HepG2 (cell line): ENCODE data around the gene NUDCD2. TPM values are rescaled to one million over a fixed set of nuclear protein-coding genes. Genes with fewer than 3 reads are reported as not detected.

Experiments
- ASH2L ChIP-seq: fragments of 300-600, 200-600 bp; sonication (generic); IDR thresholded peaks from 2 replicates; pipeline ENCODE4 v1.7.0; 2017; ENCODE audit warnings: low read depth, mild to moderate bottlenecking, moderate library complexity, mixed read lengths, low read length; ENCODE audit not compliant: insufficient read length
- CBX2 ChIP-seq, 2 experiments: fragments of 200-600 bp in 1 of 2; sonication (generic); formaldehyde crosslinking in 1 of 2; IDR thresholded peaks; 2 replicates each; pipeline versions ENCODE4 v1.7.0 to v1.8.1; 2018 to 2022; ENCODE audit warnings: low read depth in 2 of 2, low read length in 1 of 2, mild to moderate bottlenecking in 1 of 2, missing genetic modification reagents in 1 of 2
- HOMEZ ChIP-seq: IDR thresholded peaks from 2 replicates; pipeline ENCODE4 v1.6.1; 2016; ENCODE audit warnings: low read depth
- IRF1 ChIP-seq: sonication (generic); formaldehyde crosslinking; IDR thresholded peaks from 2 replicates; pipeline ENCODE4 v1.4.0; 2020; ENCODE audit warnings: low read depth, mild to moderate bottlenecking, missing genetic modification reagents
- KDM5B ChIP-seq: sonication (generic); formaldehyde crosslinking; IDR thresholded peaks from 2 replicates; pipeline ENCODE4 v1.4.0; 2020; ENCODE audit warnings: missing genetic modification reagents, mild to moderate bottlenecking, borderline replicate concordance
- MEIS1 ChIP-seq: sonication (generic); formaldehyde crosslinking; IDR thresholded peaks from 2 replicates; pipeline ENCODE4 v1.9.0; 2021; ENCODE audit warnings: mild to moderate bottlenecking, missing genetic modification reagents, moderate library complexity, borderline replicate concordance
- NRL ChIP-seq: sonication (generic); formaldehyde crosslinking; IDR thresholded peaks from 2 replicates; pipeline ENCODE4 v1.5.0; 2020; ENCODE audit warnings: missing genetic modification reagents, mild to moderate bottlenecking, moderate library complexity, borderline replicate concordance
- RORA ChIP-seq: sonication (generic); formaldehyde crosslinking; IDR thresholded peaks from 2 replicates; pipeline ENCODE4 v1.5.0; 2020; ENCODE audit warnings: mild to moderate bottlenecking, missing genetic modification reagents, moderate library complexity
- SAP130 ChIP-seq: IDR thresholded peaks from 2 replicates; pipeline ENCODE4 v1.6.1; 2016; ENCODE audit warnings: low read depth
- SCMH1 ChIP-seq: sonication (generic); formaldehyde crosslinking; IDR thresholded peaks from 2 replicates; pipeline ENCODE4 v1.9.0; 2021; ENCODE audit warnings: missing genetic modification reagents, mild to moderate bottlenecking, borderline replicate concordance
- SMAD3 ChIP-seq: sonication (generic); formaldehyde crosslinking; IDR thresholded peaks from 2 replicates; pipeline ENCODE4 v1.4.0; 2020; ENCODE audit warnings: missing genetic modification reagents
- TCF12 ChIP-seq, 2 experiments: fragments of 450-650 bp in 1 of 2; sonication (generic) in 1 of 2; formaldehyde crosslinking in 1 of 2; IDR thresholded peaks; 2 replicates each; pipeline versions ENCODE4 v1.6.1 to v1.8.0; 2017 to 2022; ENCODE audit warnings: antibody characterized with exemption in 1 of 2, mild to moderate bottlenecking in 1 of 2, missing genetic modification reagents in 1 of 2, moderate library complexity in 1 of 2
- TEF ChIP-seq: sonication (generic); formaldehyde crosslinking; IDR thresholded peaks from 2 replicates; pipeline ENCODE4 v1.5.0; 2020; ENCODE audit warnings: missing genetic modification reagents
- THYN1 ChIP-seq: sonication (generic); formaldehyde crosslinking; IDR thresholded peaks from 2 replicates; pipeline ENCODE4 v1.8.1; 2023; ENCODE audit warnings: low read depth, mild to moderate bottlenecking, moderate library complexity, missing genetic modification reagents, borderline replicate concordance
- UBTF ChIP-seq: sonication (generic); formaldehyde crosslinking; IDR thresholded peaks from 2 replicates; pipeline ENCODE4 v1.4.0; 2020; ENCODE audit warnings: mild to moderate bottlenecking, missing genetic modification reagents
- ZC3H4 ChIP-seq: sonication (generic); formaldehyde crosslinking; IDR thresholded peaks from 2 replicates; pipeline ENCODE4 v1.4.0; 2020; ENCODE audit warnings: missing genetic modification reagents, borderline replicate concordance
- ZNF34 ChIP-seq: sonication (generic); formaldehyde crosslinking; IDR thresholded peaks from 2 replicates; pipeline ENCODE4 v1.4.0; 2020; ENCODE audit warnings: mild to moderate bottlenecking, missing genetic modification reagents, borderline replicate concordance
- ZNF354B ChIP-seq: sonication (generic); formaldehyde crosslinking; IDR thresholded peaks from 2 replicates; pipeline ENCODE4 v1.8.0; 2022; ENCODE audit warnings: mild to moderate bottlenecking, missing genetic modification reagents
- ZNF530 ChIP-seq: sonication (generic); formaldehyde crosslinking; IDR thresholded peaks from 2 replicates; pipeline ENCODE4 v1.5.0; 2020; ENCODE audit warnings: low read depth, mild to moderate bottlenecking, missing genetic modification reagents
- ZNF556 ChIP-seq: sonication (generic); formaldehyde crosslinking; IDR thresholded peaks from 2 replicates; pipeline ENCODE4 v1.4.0; 2020; ENCODE audit warnings: mild to moderate bottlenecking, missing genetic modification reagents, borderline replicate concordance
- ZNF562 ChIP-seq: sonication (generic); formaldehyde crosslinking; IDR thresholded peaks from 2 replicates; pipeline ENCODE4 v1.8.0; 2022; ENCODE audit warnings: missing genetic modification reagents, borderline replicate concordance
- ZNF850 ChIP-seq: sonication (generic); formaldehyde crosslinking; conservative IDR thresholded peaks from 2 replicates; pipeline ENCODE4 v1.9.0; 2021; ENCODE audit warnings: mild to moderate bottlenecking, missing genetic modification reagents
- ZSCAN22 ChIP-seq: sonication (generic); formaldehyde crosslinking; IDR thresholded peaks from 2 replicates; pipeline ENCODE4 v1.4.0; 2020; ENCODE audit warnings: mild to moderate bottlenecking, missing genetic modification reagents
- polyA plus RNA-seq, 8 experiments: library from polyadenylated mRNA; depleted of rRNA in 3 of 8; stranded (reverse) in 7 of 8; unstranded in 1 of 8; fragments of >200 nt; fragmentation: Illumina TruSeq in 4 of 8; extraction: Trizol in 4 of 8; gene quantifications; 2 replicates each; pipeline versions ENCODE4 v1.2.1 to v1.2.3, GENCODE V29; 2011 to 2016; ENCODE audit warnings: low read depth in 4 of 8, missing spikeins in 1 of 8, mixed read lengths in 1 of 8; ENCODE audit not compliant: insufficient read depth in 1 of 8
- total RNA-seq, 5 experiments: library from RNA; depleted of rRNA; stranded (reverse); fragments of >200 nt; fragmentation: Illumina TruSeq; extraction: Trizol; gene quantifications; 2 replicates each; pipeline ENCODE4 v1.2.3, GENCODE V29; 2016; ENCODE audit warnings: low read depth in 1 of 5

Gene NUDCD2
- total and polyA plus RNA-seq, 2 of the 13 experiments (the other 11 are each of a cell fraction or from before 2014, with no cell fraction given) = 14.8 to 39.2 TPM

GRCh38 chr5:163459819-163460561, at the start of gene NUDCD2 (continued):
- TF ChIP-seq MEIS1 = peak; percentile 90; the same call in 1 of the 2 replicates
- peak; percentile 80; the same call in 1 of the 2 replicates for TF ChIP-seq NRL (CRISPR knock-in tag)
- peak; percentile 67 for TF ChIP-seq SAP130
- TF ChIP-seq CBX2 (IDR thresholded peaks at IDR 0.05; ENCODE audit: low read depth, low read length) = no peak
- TF ChIP-seq CBX2 (CRISPR knock-in tag; IDR thresholded peaks at IDR 0.05; ENCODE audit: low read depth) = no peak
- TF ChIP-seq ZSCAN22 = no peak
- no peak for TF ChIP-seq TCF12 (IDR thresholded peaks at IDR 0.05)
- TF ChIP-seq TCF12 (CRISPR knock-in tag; IDR thresholded peaks at IDR 0.05) = peak; percentile 62; the same call in 1 of the 2 replicates
- TF ChIP-seq SMAD3 (CRISPR knock-in tag) = peak; percentile 79; the same call in 1 of the 2 replicates
- TF ChIP-seq ZNF562 = no peak
- no peak for TF ChIP-seq ZNF34 (CRISPR knock-in tag)
- TF ChIP-seq RORA = no peak
- 0 out of 2 replicates have a peak, but pooled peaks have one; percentile 44 for TF ChIP-seq THYN1 (CRISPR knock-in tag)
- TF ChIP-seq ZNF850 (CRISPR knock-in tag) = no peak
- TF ChIP-seq ASH2L = peak; percentile 84
- TF ChIP-seq ZNF556 (CRISPR knock-in tag) = peak; percentile 59; the same call in 1 of the 2 replicates
- TF ChIP-seq ZNF354B = peak; percentile 90; the same call in 1 of the 2 replicates
- TF ChIP-seq ZNF530 (CRISPR knock-in tag) = no peak
- TF ChIP-seq HOMEZ (CRISPR knock-in tag) = no peak; the same call in 1 of the 2 replicates
- no peak for TF ChIP-seq IRF1 (CRISPR knock-in tag)
- TF ChIP-seq SCMH1 (CRISPR knock-in tag) = no peak
- peak; percentile 91; the same call in 1 of the 2 replicates for TF ChIP-seq ZC3H4 (CRISPR knock-in tag)
- TF ChIP-seq TEF (CRISPR knock-in tag) = no peak; the same call in 1 of the 2 replicates
- TF ChIP-seq KDM5B (CRISPR knock-in tag) = peak; percentile 89; the same call in 1 of the 2 replicates
- peak; percentile 91 for TF ChIP-seq UBTF (CRISPR knock-in tag)
